ENCODE measurements around the gene EPHA2.

- TF ChIP-seq EZH2phosphoT487 (conservative IDR thresholded peaks at IDR 0.05; ENCODE audit: low read length) (no peak), CTCF (IDR thresholded peaks at IDR 0.05; ENCODE audit: insufficient read depth, low read length, poor library complexity, severe bottlenecking) (no peak)
These were observed at the start of gene EPHA2 for GRCh38 chr1:16155537-16156410.
